Gastroesophageal sphincter (tissue), 4 donors: Measurements from ENCODE around the gene CCDC172. TPM values are rescaled to one million over a fixed set of nuclear protein-coding genes. Genes with fewer than 3 reads are reported as not detected.
A peak's percentile ranks its signal among the peaks of the same experiment; 100 is the strongest.

ENCODE experiments used
- ATAC-seq: fragments of 150-250 bp; one replicate; pipeline ENCODE4 v1.9.1; 2016; ENCODE audit warnings: mild to moderate bottlenecking, moderate library complexity
- H3K27ac ChIP-seq, 4 donors: fragments of 200-600 bp; sonication (generic) in 3 of 4; 1 replicate in 3 of 4; 2 replicates in 1 of 4; pipeline ENCODE4 v1.5.1; 2016 to 2019
- H3K27me3 ChIP-seq: fragments of 200-600 bp; sonication (generic); one replicate; pipeline ENCODE4 v1.5.1; 2019
- H3K36me3 ChIP-seq, 2 donors: fragments of 200-600 bp; sonication (generic); one replicate each; pipeline ENCODE4 v1.5.1; 2019; ENCODE audit warnings: control low read depth in 1 of 2
- H3K4me1 ChIP-seq, 3 donors: fragments of 200-600 bp; sonication (generic); 1 replicate in 2 of 3; 2 replicates in 1 of 3; pipeline ENCODE4 v1.5.1; 2016 to 2019; ENCODE audit warnings: control low read depth in 2 of 3
- H3K4me3 ChIP-seq, 2 donors: fragments of 200-600 bp; sonication (generic); one replicate each; pipeline ENCODE4 v1.5.1; 2019; ENCODE audit warnings: mild to moderate bottlenecking in 1 of 2, moderate library complexity in 1 of 2
- H3K9me3 ChIP-seq, 3 donors: fragments of 200-600 bp; sonication (generic); one replicate each; pipeline ENCODE4 v1.5.1; 2017 to 2019; ENCODE audit warnings: control low read depth in 2 of 3
- EP300 ChIP-seq: sonication (generic); formaldehyde crosslinking; IDR thresholded peaks from one replicate; pipeline ENCODE4 v1.6.1; 2017; ENCODE audit warnings: antibody characterized with exemption, mild to moderate bottlenecking
- POLR2A ChIP-seq, 2 donors: fragments of 450-650 bp; IDR thresholded peaks; one replicate each; pipeline ENCODE4 v1.6.1; 2017; ENCODE audit warnings: antibody characterized with exemption in 2 of 2, mild to moderate bottlenecking in 2 of 2, moderate library complexity in 1 of 2
- POLR2AphosphoS5 ChIP-seq: sonication (generic); formaldehyde crosslinking; IDR thresholded peaks from one replicate; pipeline ENCODE4 v1.6.1; 2017; ENCODE audit warnings: antibody characterized with exemption
- WGBS, 2 donors: methylation state at CpG; one replicate each; pipeline ENCODE4 v1.1.5; 2018; ENCODE audit warnings: low coverage in 1 of 2; 5-methylcytosine and 5-hydroxymethylcytosine counted together
- total RNA-seq, 4 donors: library from RNA; depleted of rRNA; stranded (reverse); fragments of >200 nt; gene quantifications; one replicate each; pipeline ENCODE4 v1.1.0, GENCODE V29; 2016
- TF ChIP-seq, protein P1 (sequence below), 4 experiments: fragments of 200-600 bp in 2 of 4; fragments of 450-650 bp in 2 of 4; sonication (generic) in 1 of 4; IDR thresholded peaks; one replicate each; pipeline ENCODE4 v1.5.1; 2017 to 2019; ENCODE audit warnings: antibody characterized with exemption in 4 of 4, mild to moderate bottlenecking in 2 of 4, moderate library complexity in 2 of 4

The CCDC172 gene
- total RNA-seq, 4 donors from 2014 or later: not detected

DNA sequence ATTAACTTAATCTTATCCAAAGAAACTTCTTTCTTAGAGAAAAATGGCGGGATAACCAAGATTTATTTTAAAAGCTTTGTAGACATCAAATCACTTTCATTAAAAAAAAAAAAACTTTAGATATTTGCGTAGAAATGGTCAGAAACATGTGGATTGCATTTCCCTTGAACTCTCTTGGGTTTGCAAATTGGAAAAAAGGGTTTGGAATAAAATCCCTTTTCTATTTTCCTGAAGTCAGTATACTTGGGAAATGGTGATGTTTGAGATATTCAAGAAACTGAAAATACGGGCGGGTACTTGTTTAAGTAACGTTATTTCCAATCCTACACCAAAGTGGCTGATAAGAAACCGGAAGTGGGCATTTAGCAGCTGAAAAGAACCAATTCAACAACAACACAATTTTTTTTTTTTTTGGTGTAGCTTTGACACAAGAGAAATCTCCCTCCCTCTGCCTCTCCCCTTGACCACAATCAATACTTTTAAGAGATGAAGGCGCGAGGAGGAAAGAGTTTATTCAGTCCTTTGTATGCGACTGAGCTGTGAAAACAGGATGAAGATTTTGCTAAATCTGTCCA, 37.5 kb upstream of the CCDC172 start:
- TF ChIP-seq POLR2A (IDR thresholded peaks at IDR 0.05) (no peak), POLR2AphosphoS5 (no peak), EP300 (no peak)
- Histone ChIP-seq H3K4me3 (no peak overlapping the region), H3K9me3 (no peaks in the 10 kb centered on the region), H3K36me3 (no peaks in the 10 kb centered on the region), H3K27ac (no peak overlapping the region), H3K27me3 (peaks cover 28% of the 10 kb centered on the region), H3K4me1 (no peaks in the 10 kb centered on the region)
- ATAC-seq: no peak
- 65 to 82% methylated on average over 9 of the region's 9 CpGs for WGBS, 2 donors

DNA sequence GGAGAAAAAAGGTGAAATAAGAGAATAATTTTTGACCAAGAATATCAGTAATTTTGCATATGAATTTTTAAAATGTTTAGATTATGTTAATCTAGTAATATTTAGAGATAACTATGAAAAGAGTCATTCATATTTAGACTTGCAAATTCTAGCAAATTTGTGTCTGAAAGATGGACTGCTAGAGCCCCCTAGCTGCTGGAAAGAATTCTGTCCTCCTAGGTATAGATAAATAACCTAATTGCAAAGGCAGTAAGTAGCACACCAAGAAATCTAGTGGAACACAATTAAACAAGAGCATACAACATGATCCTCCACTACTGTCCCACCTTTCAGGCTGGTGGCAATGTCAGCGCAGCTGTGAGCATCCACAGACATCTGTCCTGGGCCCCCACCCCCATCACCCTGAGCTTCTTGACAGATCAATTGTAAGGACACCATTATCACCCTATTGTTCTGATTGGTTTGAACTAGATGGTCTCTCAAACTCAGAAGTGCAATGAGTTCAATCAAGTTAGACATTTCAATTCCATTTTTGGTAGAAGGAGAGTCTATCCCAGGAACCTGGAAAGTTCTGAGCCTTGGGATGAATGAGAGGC, 36.2 kb upstream of the CCDC172 start:
- 0 to 43% methylated on average over 1 of the region's 1 CpG for WGBS, 2 donors
- Histone ChIP-seq H3K4me3 (no peak overlapping the region), H3K27ac (no peak overlapping the region), H3K9me3 (no peaks in the 10 kb centered on the region), H3K36me3 (no peaks in the 10 kb centered on the region), H3K4me1 (no peaks in the 10 kb centered on the region), H3K27me3 (peaks cover 22% of the 10 kb centered on the region)
- TF ChIP-seq, protein P1, sequence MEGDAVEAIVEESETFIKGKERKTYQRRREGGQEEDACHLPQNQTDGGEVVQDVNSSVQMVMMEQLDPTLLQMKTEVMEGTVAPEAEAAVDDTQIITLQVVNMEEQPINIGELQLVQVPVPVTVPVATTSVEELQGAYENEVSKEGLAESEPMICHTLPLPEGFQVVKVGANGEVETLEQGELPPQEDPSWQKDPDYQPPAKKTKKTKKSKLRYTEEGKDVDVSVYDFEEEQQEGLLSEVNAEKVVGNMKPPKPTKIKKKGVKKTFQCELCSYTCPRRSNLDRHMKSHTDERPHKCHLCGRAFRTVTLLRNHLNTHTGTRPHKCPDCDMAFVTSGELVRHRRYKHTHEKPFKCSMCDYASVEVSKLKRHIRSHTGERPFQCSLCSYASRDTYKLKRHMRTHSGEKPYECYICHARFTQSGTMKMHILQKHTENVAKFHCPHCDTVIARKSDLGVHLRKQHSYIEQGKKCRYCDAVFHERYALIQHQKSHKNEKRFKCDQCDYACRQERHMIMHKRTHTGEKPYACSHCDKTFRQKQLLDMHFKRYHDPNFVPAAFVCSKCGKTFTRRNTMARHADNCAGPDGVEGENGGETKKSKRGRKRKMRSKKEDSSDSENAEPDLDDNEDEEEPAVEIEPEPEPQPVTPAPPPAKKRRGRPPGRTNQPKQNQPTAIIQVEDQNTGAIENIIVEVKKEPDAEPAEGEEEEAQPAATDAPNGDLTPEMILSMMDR (IDR thresholded peaks at IDR 0.05): peak; percentile 11 to 69 (median 68)
- no peak for TF ChIP-seq POLR2A (IDR thresholded peaks at IDR 0.05)
- ATAC-seq: no peak

DNA sequence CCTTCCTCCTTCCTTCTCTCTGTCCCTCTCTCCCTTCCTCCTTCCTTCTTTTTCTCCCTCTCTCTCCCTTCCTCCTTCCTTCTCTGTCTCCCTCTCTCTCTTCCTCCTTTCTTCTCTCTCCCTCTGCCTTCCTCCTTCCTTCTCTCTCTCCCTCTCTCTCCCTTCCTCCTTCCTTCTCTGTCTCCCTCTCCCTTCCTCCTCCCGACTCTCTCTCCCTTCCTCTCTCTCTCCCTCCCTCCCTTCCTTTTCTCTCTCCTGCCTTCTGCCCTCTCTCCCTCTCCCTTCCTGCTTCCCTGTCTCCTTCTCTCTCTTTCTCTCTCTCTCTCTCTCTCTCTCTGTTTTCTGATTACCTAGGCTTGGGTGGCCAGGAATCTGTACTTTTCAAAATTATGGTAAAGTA, 34.6 kb upstream of the CCDC172 start:
- H3K27me3 ChIP-seq: peaks cover 9% of the 10 kb centered on the region
- H3K4me1 ChIP-seq: no peaks in the 10 kb centered on the region
- TF ChIP-seq POLR2AphosphoS5: no peak
- TF ChIP-seq, protein P1 (IDR thresholded peaks at IDR 0.05): no peak
- no peak for TF ChIP-seq POLR2A (IDR thresholded peaks at IDR 0.05)
- TF ChIP-seq EP300: no peak
- no peaks in the 10 kb centered on the region for H3K9me3 ChIP-seq
- H3K4me3 ChIP-seq: no peak overlapping the region
- H3K36me3 ChIP-seq: no peaks in the 10 kb centered on the region
- no peak for ATAC-seq
- no peak overlapping the region for H3K27ac ChIP-seq
- 8% methylated on average over 1 of the region's 1 CpG; no CpG with 5 or more reads in 1 of the 2 donors for WGBS, 2 donors

DNA sequence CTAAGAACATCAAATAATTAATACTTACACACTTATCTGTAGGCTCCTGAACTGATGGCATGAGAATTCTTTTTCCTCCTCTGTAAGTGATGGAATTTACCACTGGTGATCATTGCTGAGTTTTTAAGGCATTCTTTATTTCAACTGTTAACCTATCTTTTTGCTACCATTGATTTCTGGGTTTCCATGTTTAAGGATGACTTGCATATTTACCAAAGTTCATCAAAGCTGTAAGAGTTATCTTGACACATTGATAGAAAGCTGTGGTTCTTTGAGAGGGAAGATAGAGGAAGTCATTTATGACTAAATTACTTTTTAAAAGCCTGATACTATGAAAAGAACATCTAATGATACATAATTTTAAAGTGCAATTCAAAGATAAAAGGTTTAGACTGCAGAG, 31.8 kb upstream of the CCDC172 start:
- peaks cover 9% of the 10 kb centered on the region for H3K27me3 ChIP-seq
- TF ChIP-seq POLR2AphosphoS5: no peak
- TF ChIP-seq POLR2A (IDR thresholded peaks at IDR 0.05): no peak
- no peak for TF ChIP-seq EP300
- TF ChIP-seq, protein P1 (IDR thresholded peaks at IDR 0.05): no peak
- H3K9me3 ChIP-seq: no peaks in the 10 kb centered on the region
- H3K27ac ChIP-seq: no peak overlapping the region
- no peaks in the 10 kb centered on the region for H3K36me3 ChIP-seq
- ATAC-seq: no peak
- H3K4me1 ChIP-seq: no peaks in the 10 kb centered on the region
- no peak overlapping the region for H3K4me3 ChIP-seq

DNA sequence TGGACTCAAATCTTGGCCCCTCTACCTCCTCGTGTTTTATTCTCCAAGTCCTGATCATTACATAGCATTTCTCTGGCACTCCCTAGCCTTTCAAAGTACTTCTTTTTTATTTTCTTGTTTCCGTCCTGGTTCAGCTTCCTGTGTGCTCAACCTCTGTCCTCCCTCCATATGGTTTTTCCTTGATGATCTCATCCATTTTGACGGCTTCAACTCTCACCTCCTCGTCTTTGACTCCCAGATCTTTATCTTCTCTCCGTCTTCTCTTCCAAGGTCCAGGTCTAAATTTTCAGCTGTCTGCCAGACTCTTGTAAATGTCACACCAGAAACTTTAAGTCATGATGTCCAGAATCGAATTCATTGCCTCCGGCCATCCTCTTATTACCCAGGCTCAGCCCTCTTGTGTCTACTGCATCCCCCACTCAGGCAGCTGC, 27.9 kb upstream of the CCDC172 start:
- Histone ChIP-seq H3K27ac (no peak overlapping the region), H3K9me3 (no peaks in the 10 kb centered on the region), H3K27me3 (peaks cover 7% of the 10 kb centered on the region), H3K36me3 (no peaks in the 10 kb centered on the region), H3K4me1 (no peaks in the 10 kb centered on the region), H3K4me3 (no peak overlapping the region)
- 34 to 42% methylated on average over 4 to 7 of the region's 7 CpGs for WGBS, 2 donors
- no peak for ATAC-seq
- TF ChIP-seq EP300: no peak
- TF ChIP-seq POLR2AphosphoS5: no peak
- no peak for TF ChIP-seq POLR2A (IDR thresholded peaks at IDR 0.05)
- TF ChIP-seq, protein P1 (IDR thresholded peaks at IDR 0.05): no peak
